H1 (cell line): ENCODE measurements around the gene BTBD3. TPM values are rescaled to one million over a fixed set of nuclear protein-coding genes. Genes with fewer than 3 reads are reported as not detected.

Source experiments
- CTCF ChIA-PET: fragments of 300-600 bp; sonication (Branson Sonifier 250); formaldehyde crosslinking; loops from one replicate; lab custom pipeline; 2021; ENCODE audit not compliant: partially characterized antibody; lab: Charles Lee
- POLR2A ChIA-PET: fragments of 300-600 bp; sonication (Branson Sonifier 250); formaldehyde crosslinking; loops from one replicate; lab custom pipeline; 2021; ENCODE audit warnings: inconsistent platforms; ENCODE audit not compliant: partially characterized antibody; lab: Charles Lee
- DNase-seq, 2 experiments: peaks; one replicate each; pipeline versions ENCODE4 v3.0.0 to v3.0.0-alpha.2; 2010 to 2022; ENCODE audit warnings: low spot score in 2 of 2, low read depth in 1 of 2, mixed read lengths in 1 of 2
- FAIRE-seq: peaks from 2 replicates; lab custom pipeline; 2011; peaks lifted over from hg19 to GRCh38; lab: Jason Lieb, UNC
- H2AFZ ChIP-seq: 2 replicates; pipeline ENCODE4 v1.8.1; 2012; ENCODE audit warnings: low read length, inconsistent platforms
- H2AK5ac ChIP-seq: 2 replicates; pipeline ENCODE4 v1.6.1; 2013; ENCODE audit warnings: low read depth, low read length
- H2BK120ac ChIP-seq: replicated peaks from 2 replicates; pipeline ENCODE3; 2013; ENCODE audit warnings: low read depth, low read length, inconsistent platforms
- H2BK12ac ChIP-seq: 2 replicates; pipeline ENCODE4 v1.6.1; 2013; ENCODE audit warnings: low read depth, low read length
- H2BK15ac ChIP-seq: 2 replicates; pipeline ENCODE4 v1.6.1; 2013; ENCODE audit warnings: low read length
- H2BK20ac ChIP-seq: 2 replicates; pipeline ENCODE4 v1.6.1; 2013; ENCODE audit warnings: low read length
- H2BK5ac ChIP-seq: 2 replicates; pipeline ENCODE4 v1.6.1; 2013; ENCODE audit warnings: low read depth, low read length
- H3K14ac ChIP-seq: 2 replicates; pipeline ENCODE4 v1.6.1; 2013; ENCODE audit warnings: inconsistent platforms; ENCODE audit not compliant: insufficient read length
- H3K18ac ChIP-seq: 2 replicates; pipeline ENCODE4 v1.6.1; 2013; ENCODE audit warnings: low read length; ENCODE audit errors: extremely low read depth
- H3K23ac ChIP-seq: 2 replicates; pipeline ENCODE4 v1.6.1; 2013; ENCODE audit warnings: inconsistent platforms; ENCODE audit not compliant: insufficient read length
- H3K23me2 ChIP-seq: 2 replicates; pipeline ENCODE4 v1.6.1; 2013; ENCODE audit warnings: low read depth, low read length
- H3K27ac ChIP-seq: 2 replicates; pipeline ENCODE4 v1.6.1; 2011; ENCODE audit warnings: low read depth, low read length, inconsistent platforms
- H3K27me3 ChIP-seq, 4 experiments: replicated peaks in 1 of 4; 1 replicate in 1 of 4; 2 replicates in 3 of 4; pipeline versions ENCODE4 v1.6.1 to v1.8.1; 2011 to 2013; ENCODE audit warnings: low read length in 3 of 4, mild to moderate bottlenecking in 3 of 4, inconsistent platforms in 2 of 4, mixed read lengths in 2 of 4, moderate library complexity in 1 of 4; ENCODE audit not compliant: control insufficient read depth in 3 of 4, insufficient read depth in 3 of 4; ENCODE audit errors: extremely low read depth in 1 of 4
- H3K36me3 ChIP-seq, 4 experiments: 2 replicates each; pipeline versions ENCODE4 v1.6.1 to v1.8.1; 2011 to 2013; ENCODE audit warnings: mild to moderate bottlenecking in 4 of 4, low read length in 3 of 4, moderate library complexity in 2 of 4, control low read depth in 1 of 4, inconsistent platforms in 1 of 4; ENCODE audit not compliant: insufficient read depth in 4 of 4, control insufficient read depth in 2 of 4
- H3K4ac ChIP-seq: replicated peaks from 2 replicates; pipeline ENCODE3; 2013; ENCODE audit warnings: low read length, low read depth, mixed read lengths, inconsistent platforms; ENCODE audit not compliant: insufficient read length
- H3K4me1 ChIP-seq, 4 experiments: replicated peaks in 1 of 4; 1 replicate in 1 of 4; 2 replicates in 3 of 4; pipeline versions ENCODE4 v1.6.1 to v1.8.1; 2011 to 2013; ENCODE audit warnings: low read length in 3 of 4, inconsistent platforms in 2 of 4, mixed read lengths in 1 of 4; ENCODE audit not compliant: insufficient read depth in 4 of 4, control insufficient read depth in 3 of 4
- H3K4me2 ChIP-seq, 2 experiments: 2 replicates each; pipeline versions ENCODE4 v1.6.1 to v1.8.1; 2011 to 2013; ENCODE audit warnings: low read depth in 2 of 2, low read length in 2 of 2, control low read depth in 1 of 2, inconsistent platforms in 1 of 2, mild to moderate bottlenecking in 1 of 2; ENCODE audit not compliant: insufficient read depth in 1 of 2
- H3K4me3 ChIP-seq, 4 experiments: fragments of 200-600, 300-600 bp in 1 of 4; sonication (generic), shearing (Covaris generic), sonication (Bioruptor Twin) in 1 of 4; 2 replicates each; pipeline versions ENCODE4 v1.5.1 to v1.8.1; 2011 to 2016; ENCODE audit warnings: low read length in 4 of 4, low read depth in 3 of 4, control low read depth in 2 of 4, inconsistent platforms in 2 of 4, mild to moderate bottlenecking in 2 of 4, mixed read lengths in 1 of 4, moderate library complexity in 1 of 4; ENCODE audit not compliant: insufficient read depth in 2 of 4; ENCODE audit errors: extremely low read depth in 1 of 4
- H3K56ac ChIP-seq: replicated peaks from 2 replicates; pipeline ENCODE3; 2013; ENCODE audit warnings: low read depth, mild to moderate bottlenecking, mixed read lengths, low read length, inconsistent platforms; ENCODE audit not compliant: insufficient read length
- H3K79me1 ChIP-seq: 2 replicates; pipeline ENCODE4 v1.6.1; 2013; ENCODE audit warnings: low read depth, low read length, control low read depth
- H3K79me2 ChIP-seq, 2 experiments: 2 replicates each; pipeline versions ENCODE4 v1.6.1 to v1.8.1; 2012 to 2013; ENCODE audit warnings: low read length in 2 of 2, mild to moderate bottlenecking in 2 of 2, inconsistent platforms in 1 of 2; ENCODE audit not compliant: insufficient read depth in 2 of 2, control insufficient read depth in 1 of 2
- H3K9ac ChIP-seq, 4 experiments: replicated peaks in 1 of 4; 1 replicate in 1 of 4; 2 replicates in 3 of 4; pipeline versions ENCODE4 v1.6.1 to v1.8.1; 2011 to 2013; ENCODE audit warnings: low read depth in 3 of 4, low read length in 3 of 4, control low read depth in 2 of 4, mild to moderate bottlenecking in 2 of 4, moderate library complexity in 2 of 4, inconsistent platforms in 1 of 4; ENCODE audit errors: extremely low read depth in 1 of 4
- H3K9me3 ChIP-seq, 2 experiments: 2 replicates each; pipeline versions ENCODE4 v1.6.1 to v1.8.1; 2012 to 2013; ENCODE audit warnings: mild to moderate bottlenecking in 2 of 2, moderate library complexity in 2 of 2, control low read depth in 1 of 2, inconsistent platforms in 1 of 2, low read depth in 1 of 2, low read length in 1 of 2, mixed read lengths in 1 of 2; ENCODE audit not compliant: insufficient read depth in 2 of 2
- H4K20me1 ChIP-seq, 2 experiments: replicated peaks in 1 of 2; 2 replicates each; pipeline versions ENCODE3 to v1.8.1; 2011 to 2013; ENCODE audit warnings: inconsistent platforms in 2 of 2, low read length in 2 of 2, mild to moderate bottlenecking in 1 of 2; ENCODE audit not compliant: insufficient read depth in 2 of 2, control insufficient read depth in 1 of 2
- H4K5ac ChIP-seq: 2 replicates; pipeline ENCODE4 v1.6.1; 2013; ENCODE audit warnings: low read length, low read depth, mixed read lengths, inconsistent platforms; ENCODE audit not compliant: insufficient read length
- H4K8ac ChIP-seq: 2 replicates; pipeline ENCODE4 v1.8.0; 2013; ENCODE audit warnings: mild to moderate bottlenecking, moderate library complexity, low read length, inconsistent platforms; ENCODE audit not compliant: insufficient read depth; ENCODE audit errors: extremely low read depth
- H4K91ac ChIP-seq: replicated peaks from 2 replicates; pipeline ENCODE3; 2013; ENCODE audit warnings: low read length, mixed read lengths, inconsistent platforms; ENCODE audit not compliant: insufficient read length
- BRCA1 ChIP-seq: IDR thresholded peaks from 2 replicates; pipeline ENCODE4 v1.6.1; 2012; ENCODE audit warnings: low read depth, low read length, improper control_type of control experiment
- CBX5 ChIP-seq: fragments of 300-800, 300-1000 bp; sonication (generic); IDR thresholded peaks from 2 replicates; pipeline ENCODE4 v1.7.1; 2016; ENCODE audit warnings: antibody characterized with exemption, low read length, low read depth
- EGR1 ChIP-seq: IDR thresholded peaks from 2 replicates; pipeline ENCODE4 v1.6.1; 2011; ENCODE audit warnings: low read depth, low read length, borderline replicate concordance
- GTF2F1 ChIP-seq: IDR thresholded peaks from 2 replicates; pipeline ENCODE4 v1.6.1; 2012; ENCODE audit warnings: low read depth, low read length, improper control_type of control experiment, borderline replicate concordance
- HDAC6 ChIP-seq: IDR thresholded peaks from one replicate; pipeline ENCODE4 v1.7.1; 2012; ENCODE audit warnings: low read depth, mild to moderate bottlenecking, inconsistent platforms, low read length, moderate library complexity
- JUND ChIP-seq: IDR thresholded peaks from 2 replicates; pipeline ENCODE4 v1.6.1; 2011; ENCODE audit warnings: mild to moderate bottlenecking, improper control_type of control experiment, low read length
- NANOG ChIP-seq: IDR thresholded peaks from 2 replicates; pipeline ENCODE4 v1.6.1; 2011; ENCODE audit warnings: low read length, low read depth, mild to moderate bottlenecking, inconsistent platforms; ENCODE audit not compliant: insufficient read depth, poor library complexity, severe bottlenecking
- NRF1 ChIP-seq: IDR thresholded peaks from 2 replicates; pipeline ENCODE4 v1.6.1; 2011; ENCODE audit warnings: mild to moderate bottlenecking, low read depth, low read length, improper control_type of control experiment
- PHF8 ChIP-seq: fragments of 200-600 bp; sonication (generic); conservative IDR thresholded peaks from 2 replicates; pipeline ENCODE4 v1.7.1; 2012; ENCODE audit warnings: low read depth, mild to moderate bottlenecking, inconsistent platforms, low read length, moderate library complexity
- RFX5 ChIP-seq: IDR thresholded peaks from 2 replicates; pipeline ENCODE4 v1.6.1; 2011; ENCODE audit warnings: low read depth, low read length, improper control_type of control experiment, borderline replicate concordance
- SAP30 ChIP-seq: fragments of 300-600 bp; sonication (generic); IDR thresholded peaks from 2 replicates; pipeline ENCODE4 v1.7.1; 2012; ENCODE audit warnings: low read length, moderate library complexity, mild to moderate bottlenecking, inconsistent platforms; ENCODE audit not compliant: insufficient read depth, insufficient replicate concordance
- SP1 ChIP-seq: IDR thresholded peaks from 2 replicates; pipeline ENCODE4 v1.6.1; 2011; ENCODE audit warnings: low read depth, low read length
- SP2 ChIP-seq: IDR thresholded peaks from 2 replicates; pipeline ENCODE4 v1.6.1; 2012; ENCODE audit warnings: mild to moderate bottlenecking, low read length, inconsistent platforms
- SP4 ChIP-seq: IDR thresholded peaks from 2 replicates; pipeline ENCODE4 v1.6.1; 2012; ENCODE audit warnings: low read length, inconsistent platforms
- WGBS, 2 experiments: shearing (Covaris generic) in 1 of 2; methylation state at CpG; one replicate each; pipeline versions ENCODE4 v1.1.6 to v1.1.7; 2013 to 2015; ENCODE audit warnings: low lambda C conversion rate in 2 of 2, mixed read lengths in 2 of 2, inconsistent platforms in 1 of 2, low coverage in 1 of 2, missing lambda C conversion rate in 1 of 2; ENCODE audit not compliant: insufficient replicate concordance in 2 of 2, insufficient coverage in 1 of 2, insufficient read length in 1 of 2; ENCODE audit errors: extremely low coverage in 1 of 2, missing lambda C conversion rate in 1 of 2; 5-methylcytosine and 5-hydroxymethylcytosine counted together
- polyA plus RNA-seq, 7 experiments: library from polyadenylated mRNA; depleted of rRNA in 3 of 7; stranded (reverse) in 5 of 7; unstranded in 2 of 7; fragments of >200 nt in 5 of 7; fragments of 200-250 nt in 2 of 7; gene quantifications; 1 replicate in 5 of 7; 2 replicates in 1 of 7; 4 replicates in 1 of 7; pipeline versions ENCODE4 v1.2.1 to v1.2.3, GENCODE V29; 2011 to 2013; ENCODE audit warnings: missing spikeins in 2 of 7, mixed read lengths in 2 of 7
- total RNA-seq: library from RNA; stranded (reverse); fragmentation: NEBNext Ultra II Directional; extraction: Animal tissue kit (Norgen Biotek cat#: 25700); gene quantifications from 2 replicates; pipeline ENCODE4 v1.2.1, GENCODE V29; 2021

BTBD3 gene
- total and polyA plus RNA-seq, 2 of the 8 experiments (the other 6 are each of a cell fraction or from before 2014, with no cell fraction given): 36.7 to 45.5 TPM

DNA sequence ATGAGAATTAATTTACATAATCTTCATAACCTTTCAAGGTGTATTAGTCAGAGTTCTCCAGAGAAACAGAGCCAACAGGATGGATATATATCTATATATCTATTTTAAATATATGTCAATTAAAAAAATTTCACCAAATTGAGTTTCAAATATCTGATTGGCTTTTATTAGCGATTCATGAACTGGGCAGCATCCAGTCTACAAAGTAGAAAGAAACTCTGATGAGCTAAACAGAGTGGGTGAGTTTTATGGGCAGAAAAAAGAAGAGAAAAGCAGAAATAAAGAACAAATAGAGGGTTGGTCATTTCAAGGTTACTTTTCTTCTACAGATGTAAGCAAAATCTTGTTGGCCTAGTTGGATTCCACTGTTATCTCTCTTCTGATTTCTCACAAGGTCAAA is 29.0 kb upstream of the BTBD3 start:
- Histone ChIP-seq H3K27ac (no peak overlapping the region), H3K79me1 (no peaks in the 10 kb centered on the region), H2BK15ac (no peak overlapping the region), H2BK20ac (no peak overlapping the region), H2BK5ac (no peak overlapping the region), H2AK5ac (no peak overlapping the region), H2AFZ (no peak overlapping the region), H3K23me2 (peaks cover 10% of the 10 kb centered on the region), H3K36me3 (no peaks in the 10 kb centered on the region; a peak in 1 of 8 replicates), H3K4me2 (no peak overlapping the region), H4K20me1 (no peaks in the 10 kb centered on the region), H3K4ac (no peak overlapping the region), H3K4me3 (no peak overlapping the region), H4K5ac (no peak overlapping the region), H4K91ac (no peak overlapping the region), H2BK12ac (no peak overlapping the region), H3K9ac (no peak overlapping the region), H3K79me2 (peaks cover 0 to 21% of the 10 kb centered on the region in 2 experiments; a peak in 3 of 4 replicates), H3K4me1 (peaks cover 3 to 6% (median 4%) of the 10 kb centered on the region in 4 experiments; a peak in 4 of 7 replicates), H3K23ac (no peak overlapping the region), H2BK120ac (no peak overlapping the region), H4K8ac (no peak overlapping the region), H3K27me3 (no peaks in the 10 kb centered on the region; a peak in 2 of 7 replicates), H3K56ac (no peak overlapping the region), H3K14ac (no peak overlapping the region), H3K18ac (no peak overlapping the region), H3K9me3 (no peaks in the 10 kb centered on the region)
- FAIRE-seq (no peak), DNase-seq (no peak)
- ChIA-PET POLR2A (no interaction called here), CTCF (no interaction called here)
- TF ChIP-seq EGR1 (no peak), BRCA1 (no peak), HDAC6 (no peak), CBX5 (no peak), SP4 (no peak), GTF2F1 (no peak), NANOG (no peak), NRF1 (no peak), RFX5 (no peak), PHF8 (no peak), JUND (no peak), SP2 (no peak), SAP30 (no peak), SP1 (no peak)
- 83% methylated on average over 1 of the region's 1 CpG; no CpG with 5 or more reads in 1 of the 2 experiments for WGBS, 2 experiments
